IPS-15b (cell line): ENCODE results near the gene SLC47A2.

Source experiments
- H3K27me3 ChIP-seq: one replicate; pipeline ENCODE4 v1.6.1; 2013; ENCODE audit warnings: low read length; ENCODE audit not compliant: control insufficient read depth, insufficient read depth
- H3K36me3 ChIP-seq: one replicate; pipeline ENCODE4 v1.6.1; 2013; ENCODE audit warnings: low read length; ENCODE audit not compliant: control insufficient read depth, insufficient read depth
- H3K4me1 ChIP-seq: one replicate; pipeline ENCODE4 v1.6.1; 2013; ENCODE audit warnings: mild to moderate bottlenecking, low read length; ENCODE audit not compliant: control insufficient read depth, insufficient read depth
- H3K4me3 ChIP-seq: one replicate; pipeline ENCODE4 v1.5.1; 2013; ENCODE audit warnings: low read depth, low read length
- H3K9ac ChIP-seq: one replicate; pipeline ENCODE4 v1.6.1; 2013; ENCODE audit warnings: low read depth, mild to moderate bottlenecking, low read length
- H3K9me3 ChIP-seq: one replicate; pipeline ENCODE4 v1.6.1; 2013; ENCODE audit warnings: mild to moderate bottlenecking, low read length; ENCODE audit not compliant: control insufficient read depth, insufficient read depth

SLC47A2 gene

GRCh38 chr17:19631905-19632304 is 84.5 kb downstream of the SLC47A2 start:
- no peaks in the 10 kb centered on the region for H3K9me3 ChIP-seq
- no peaks in the 10 kb centered on the region for H3K36me3 ChIP-seq
- no peaks in the 10 kb centered on the region for H3K4me1 ChIP-seq
- no peak overlapping the region for H3K9ac ChIP-seq
- no peak overlapping the region for H3K4me3 ChIP-seq
- H3K27me3 ChIP-seq, result no peaks in the 10 kb centered on the region

- Histone ChIP-seq H3K27me3 (no peaks in the 10 kb centered on the region), H3K36me3 (no peaks in the 10 kb centered on the region), H3K9me3 (no peaks in the 10 kb centered on the region), H3K9ac (no peak overlapping the region), H3K4me3 (no peak overlapping the region), H3K4me1 (no peaks in the 10 kb centered on the region)
These were observed 85.7 kb downstream of the SLC47A2 start for GRCh38 chr17:19630661-19631060.

- no peaks in the 10 kb centered on the region for H3K36me3 ChIP-seq
- H3K27me3 ChIP-seq, result no peaks in the 10 kb centered on the region
- no peak overlapping the region for H3K9ac ChIP-seq
- H3K9me3 ChIP-seq, result no peaks in the 10 kb centered on the region
- no peak overlapping the region for H3K4me3 ChIP-seq
- H3K4me1 ChIP-seq, result no peaks in the 10 kb centered on the region
These were observed 86.3 kb downstream of the SLC47A2 start for GRCh38 chr17:19630035-19630434.

GRCh38 chr17:19629449-19629848 is 86.9 kb downstream of the SLC47A2 start:
- H3K9ac ChIP-seq, result no peak overlapping the region
- H3K27me3 ChIP-seq, result no peaks in the 10 kb centered on the region

More at GRCh38 chr17:19629449-19629848, 86.9 kb downstream of the SLC47A2 start:
- H3K4me1 ChIP-seq, result no peaks in the 10 kb centered on the region
- H3K36me3 ChIP-seq, result no peaks in the 10 kb centered on the region
- no peaks in the 10 kb centered on the region for H3K9me3 ChIP-seq
- H3K4me3 ChIP-seq, result no peak overlapping the region
